ENCODE measurements around the gene KLRC1. TPM values are rescaled to one million over a fixed set of nuclear protein-coding genes. Genes with fewer than 3 reads are reported as not detected.
"Not testable (repeated sequence)": the region's sequence is repeated elsewhere in the genome, so short reads cannot be mapped to it uniquely, and the experiment has no call there.

KLRC1 gene
- total RNA-seq, 1 donor from 2014 or later = not detected

DNA sequence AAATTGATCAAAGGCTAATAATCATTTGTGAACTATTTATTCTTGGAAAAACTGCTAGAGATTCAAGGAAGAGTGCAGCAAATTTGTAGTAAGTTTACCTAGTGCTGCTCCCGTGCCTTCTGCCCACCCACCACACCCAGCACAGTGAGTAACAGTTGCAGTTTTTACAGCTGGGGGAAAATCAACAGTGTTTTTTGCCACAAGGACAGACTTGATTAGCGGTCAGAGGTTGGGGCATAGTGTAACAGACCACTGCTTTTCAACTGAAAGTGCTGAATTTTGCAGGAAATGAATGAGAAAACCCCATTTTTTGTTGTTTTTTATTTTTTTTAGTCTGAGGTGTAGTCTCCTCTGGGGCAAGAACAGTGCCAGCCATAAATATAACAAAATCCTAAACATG, 55.9 kb downstream of the KLRC1 start:
- Histone ChIP-seq H3K79me2 (ENCODE audit: low read depth) (no peaks in the 10 kb centered on the region), H3K4me1 (no peaks in the 10 kb centered on the region), H3K9me3 (ENCODE audit: low read depth) (no peaks in the 10 kb centered on the region), H3K9ac (no peak overlapping the region), H2AFZ (replicated peaks) (no peak overlapping the region), H3F3A (ENCODE audit: low read depth) (no peaks in the 10 kb centered on the region), H3K36me3 (no peaks in the 10 kb centered on the region), H3K27me3 (no peaks in the 10 kb centered on the region), H3K4me3 (no peak overlapping the region), H3K27ac (no peak overlapping the region), H4K20me1 (ENCODE audit: low read depth) (no peaks in the 10 kb centered on the region), H3K4me2 (no peak overlapping the region)
- Mint-ChIP-seq H3K4me3 (no peak overlapping the region), H3K36me3 (no peaks in the 10 kb centered on the region), H3K9me3 (no peaks in the 10 kb centered on the region), H3K27me3 (ENCODE audit: insufficient read depth, low read depth) (no peaks in the 10 kb centered on the region), H3K4me1 (peaks cover 2% of the 10 kb centered on the region), H3K27ac (no peak overlapping the region)
- TF ChIP-seq CTCF (IDR thresholded peaks at IDR 0.05) (no peak), EZH2 (IDR thresholded peaks at IDR 0.05) (no peak), EZH2phosphoT487 (IDR thresholded peaks at IDR 0.05) (no peak)
- DNase-seq (ENCODE audit: low spot score) = no peak

GRCh38 chr12:10396176-10396575, 57.0 kb downstream of the KLRC1 start:
- not testable (repeated sequence) for H3K27me3 Mint-ChIP-seq (ENCODE audit: insufficient read depth, low read depth); H3K9me3 ChIP-seq (ENCODE audit: low read depth); H3K27me3 ChIP-seq; H3F3A ChIP-seq (ENCODE audit: low read depth); H3K4me2 ChIP-seq; H3K9me3 Mint-ChIP-seq; H2AFZ ChIP-seq (replicated peaks); H3K27ac Mint-ChIP-seq; H3K4me1 ChIP-seq; H4K20me1 ChIP-seq (ENCODE audit: low read depth); H3K9ac ChIP-seq; H3K4me3 ChIP-seq; H3K4me1 Mint-ChIP-seq; H3K27ac ChIP-seq; H3K36me3 Mint-ChIP-seq; DNase-seq (ENCODE audit: low spot score); H3K4me3 Mint-ChIP-seq; H3K79me2 ChIP-seq (ENCODE audit: low read depth); H3K36me3 ChIP-seq

Other genes starting within 250 kb of the KLRC1 start
- gene GABARAPL1, start 240.5 kb downstream of the KLRC1 start, total RNA-seq (ENCODE audit: low replicate concordance) = 38.9 and 39.3 TPM in 2 replicates
- 0.06 TPM in 2 replicates for gene KLRD1, start 145.5 kb downstream of the KLRC1 start, total RNA-seq (ENCODE audit: low replicate concordance)
- not detected in 2 replicates for gene KLRK1, start 63.3 kb downstream of the KLRC1 start, total RNA-seq (ENCODE audit: low replicate concordance)
- not detected in 2 replicates for gene KLRC4, start 43.6 kb downstream of the KLRC1 start, total RNA-seq (ENCODE audit: low replicate concordance)
- not detected in 2 replicates for gene KLRC3, start 32.8 kb downstream of the KLRC1 start, total RNA-seq (ENCODE audit: low replicate concordance)
- not detected in 2 replicates for gene KLRC2, start 17.4 kb downstream of the KLRC1 start, total RNA-seq (ENCODE audit: low replicate concordance)
- gene EIF2S3B, start 52.5 kb upstream of the KLRC1 start, total RNA-seq (ENCODE audit: low replicate concordance) = 1.4 and 1.8 TPM in 2 replicates
- gene MAGOHB, start 160.2 kb upstream of the KLRC1 start, total RNA-seq (ENCODE audit: low replicate concordance) = 37.4 and 53.5 TPM in 2 replicates
- 0.06 and 0.15 TPM in 2 replicates for gene STYK1, start 220.7 kb upstream of the KLRC1 start, total RNA-seq (ENCODE audit: low replicate concordance)

All from neural progenitor cell (in vitro differentiated cells).